ENCODE data around the gene RABGEF1. TPM values are rescaled to one million over a fixed set of nuclear protein-coding genes. Genes with fewer than 3 reads are reported as not detected.
A peak's percentile ranks its signal among the peaks of the same experiment; 100 is the strongest.
"Not testable (repeated sequence)": the region's sequence is repeated elsewhere in the genome, so short reads cannot be mapped to it uniquely, and the experiment has no call there.

The RABGEF1 gene
- polyA plus RNA-seq, 3 donors = 13.6 to 17.3 (median 17.1) TPM

DNA sequence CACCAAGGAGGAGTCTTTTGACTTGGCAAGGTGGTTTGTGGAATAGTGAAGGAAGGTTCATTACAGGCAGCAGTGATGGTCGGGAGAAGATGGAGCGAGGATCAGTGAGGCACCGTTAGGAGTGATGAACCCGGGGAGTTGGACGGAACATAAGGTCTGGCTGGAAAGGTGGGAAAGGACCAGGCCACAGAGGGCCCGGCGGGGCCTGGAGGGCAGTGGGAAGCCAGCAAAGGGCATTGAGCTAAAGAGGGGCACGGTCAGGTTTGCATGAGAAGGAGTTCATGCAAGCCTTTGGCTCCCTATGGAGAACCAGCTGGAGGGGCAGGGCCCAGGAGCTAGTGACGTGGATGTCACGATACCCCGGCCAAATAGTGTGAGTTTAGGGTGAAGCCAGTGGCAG is 46.2 kb upstream of the RABGEF1 start:
- Histone ChIP-seq H3K4me2 (replicated peaks; ENCODE audit: extremely low read depth, low read length, poor library complexity, severe bottlenecking) (no peak overlapping the region), H3K36me3 (replicated peaks in 1 of 2; ENCODE audit: control insufficient read depth in 1 of 2, insufficient read depth in 2 of 2, low read length in 2 of 2) (peaks cover 0 to 18% of the 10 kb centered on the region in 2 donors), H3K4me1 (ENCODE audit: control insufficient read depth in 1 of 2, insufficient read depth in 2 of 2, low read length in 2 of 2) (peaks cover 0 to 6% of the 10 kb centered on the region in 2 donors), H3K27ac (ENCODE audit: low read depth in 1 of 2, low read length in 2 of 2) (no peak overlapping the region), H4K20me1 (ENCODE audit: insufficient read depth, low read length) (peaks cover 9% of the 10 kb centered on the region), H3K27me3 (ENCODE audit: control insufficient read depth in 2 of 2, insufficient read depth in 2 of 2, low read length in 2 of 2) (no peaks in the 10 kb centered on the region), H3K9me3 (replicated peaks in 1 of 2; ENCODE audit: control insufficient read depth in 1 of 2, insufficient read depth in 1 of 2, low read length in 2 of 2) (no peaks in the 10 kb centered on the region), H3K4me3 (replicated peaks in 1 of 3; ENCODE audit: low read depth in 2 of 3, low read length in 3 of 3) (no peak overlapping the region), H2AFZ (ENCODE audit: insufficient read depth, low read depth, low read length, poor library complexity, severe bottlenecking) (no peak overlapping the region), H3K79me2 (ENCODE audit: insufficient read depth, low read length) (no peaks in the 10 kb centered on the region), H3K9ac (ENCODE audit: insufficient read depth, low read length, poor library complexity, severe bottlenecking) (no peak overlapping the region)
- Mint-ChIP-seq H3K4me3 (no peak overlapping the region), H3K27me3 (ENCODE audit: low read depth in 3 of 3) (peaks cover 0 to 4% (median 0%) of the 10 kb centered on the region in 3 donors), H3K36me3 (peaks cover 13 to 30% of the 10 kb centered on the region in 2 donors), H3K4me1 (no peaks in the 10 kb centered on the region), H3K27ac (peak overlapping the region in 1 of 7 donors; percentile 6), H3K9me3 (no peaks in the 10 kb centered on the region)
- 99% methylated on average over 11 of the region's 11 CpGs for WGBS (ENCODE audit: insufficient coverage)
- intact Hi-C loops (cut with micrococcal nuclease) = no loop called here
- DNase-seq = no peak
- TF ChIP-seq, protein P1, sequence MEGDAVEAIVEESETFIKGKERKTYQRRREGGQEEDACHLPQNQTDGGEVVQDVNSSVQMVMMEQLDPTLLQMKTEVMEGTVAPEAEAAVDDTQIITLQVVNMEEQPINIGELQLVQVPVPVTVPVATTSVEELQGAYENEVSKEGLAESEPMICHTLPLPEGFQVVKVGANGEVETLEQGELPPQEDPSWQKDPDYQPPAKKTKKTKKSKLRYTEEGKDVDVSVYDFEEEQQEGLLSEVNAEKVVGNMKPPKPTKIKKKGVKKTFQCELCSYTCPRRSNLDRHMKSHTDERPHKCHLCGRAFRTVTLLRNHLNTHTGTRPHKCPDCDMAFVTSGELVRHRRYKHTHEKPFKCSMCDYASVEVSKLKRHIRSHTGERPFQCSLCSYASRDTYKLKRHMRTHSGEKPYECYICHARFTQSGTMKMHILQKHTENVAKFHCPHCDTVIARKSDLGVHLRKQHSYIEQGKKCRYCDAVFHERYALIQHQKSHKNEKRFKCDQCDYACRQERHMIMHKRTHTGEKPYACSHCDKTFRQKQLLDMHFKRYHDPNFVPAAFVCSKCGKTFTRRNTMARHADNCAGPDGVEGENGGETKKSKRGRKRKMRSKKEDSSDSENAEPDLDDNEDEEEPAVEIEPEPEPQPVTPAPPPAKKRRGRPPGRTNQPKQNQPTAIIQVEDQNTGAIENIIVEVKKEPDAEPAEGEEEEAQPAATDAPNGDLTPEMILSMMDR (IDR thresholded peaks at IDR 0.05) = no peak

GRCh38 chr7:66695417-66695816 is 45.1 kb upstream of the RABGEF1 start:
- intact Hi-C loops (cut with micrococcal nuclease); H4K20me1 ChIP-seq (ENCODE audit: insufficient read depth, low read length); H3K4me1 ChIP-seq (ENCODE audit: control insufficient read depth in 1 of 2, insufficient read depth in 2 of 2, low read length in 2 of 2); H3K9me3 Mint-ChIP-seq; H2AFZ ChIP-seq (ENCODE audit: insufficient read depth, low read depth, low read length, poor library complexity, severe bottlenecking); H3K4me1 Mint-ChIP-seq; H3K27ac ChIP-seq (ENCODE audit: low read depth in 1 of 2, low read length in 2 of 2); H3K27me3 ChIP-seq (ENCODE audit: control insufficient read depth in 2 of 2, insufficient read depth in 2 of 2, low read length in 2 of 2); H3K9ac ChIP-seq (ENCODE audit: insufficient read depth, low read length, poor library complexity, severe bottlenecking); H3K4me2 ChIP-seq (replicated peaks; ENCODE audit: extremely low read depth, low read length, poor library complexity, severe bottlenecking); H3K4me3 ChIP-seq (replicated peaks in 1 of 3; ENCODE audit: low read depth in 2 of 3, low read length in 3 of 3); H3K79me2 ChIP-seq (ENCODE audit: insufficient read depth, low read length); DNase-seq; H3K27me3 Mint-ChIP-seq (ENCODE audit: low read depth in 3 of 3); H3K9me3 ChIP-seq (replicated peaks in 1 of 2; ENCODE audit: control insufficient read depth in 1 of 2, insufficient read depth in 1 of 2, low read length in 2 of 2): not testable (repeated sequence)
- Mint-ChIP-seq H3K36me3 (peaks cover 13 to 30% of the 10 kb centered on the region in 2 donors), H3K4me3 (peak overlapping the region in 1 of 2 donors; percentile 24), H3K27ac (peak overlapping the region in 3 of 7 donors; percentile 18 to 68 (median 63))
- H3K36me3 ChIP-seq (replicated peaks in 1 of 2; ENCODE audit: control insufficient read depth in 1 of 2, insufficient read depth in 2 of 2, low read length in 2 of 2) = peaks cover 0 to 18% of the 10 kb centered on the region in 2 donors
- WGBS (ENCODE audit: insufficient coverage) = 96% methylated on average over 7 of the region's 7 CpGs

DNA sequence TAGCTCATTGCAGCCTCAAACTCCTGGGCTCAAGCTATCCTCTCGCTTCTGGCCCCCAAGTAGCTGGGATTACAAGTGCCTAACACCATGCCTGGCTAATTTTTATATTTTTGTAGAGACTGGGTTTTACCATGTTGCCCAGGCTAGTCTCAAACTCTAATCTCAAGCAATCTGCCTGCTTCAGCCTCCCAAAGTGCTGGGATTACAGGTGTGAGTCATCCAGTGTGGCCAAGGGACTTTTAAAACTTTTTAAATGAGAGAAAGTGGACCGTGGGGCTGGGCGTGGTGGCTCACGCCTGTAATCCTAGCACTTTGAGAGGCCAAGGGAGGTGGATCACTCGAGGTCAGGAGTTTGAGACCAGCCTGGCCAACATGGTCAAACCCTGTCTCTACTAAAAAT is 44.4 kb upstream of the RABGEF1 start:
- H3K27me3 ChIP-seq (ENCODE audit: control insufficient read depth in 2 of 2, insufficient read depth in 2 of 2, low read length in 2 of 2); H4K20me1 ChIP-seq (ENCODE audit: insufficient read depth, low read length); H3K79me2 ChIP-seq (ENCODE audit: insufficient read depth, low read length); H3K9me3 ChIP-seq (replicated peaks in 1 of 2; ENCODE audit: control insufficient read depth in 1 of 2, insufficient read depth in 1 of 2, low read length in 2 of 2); H3K9me3 Mint-ChIP-seq; H3K4me1 ChIP-seq (ENCODE audit: control insufficient read depth in 1 of 2, insufficient read depth in 2 of 2, low read length in 2 of 2); H2AFZ ChIP-seq (ENCODE audit: insufficient read depth, low read depth, low read length, poor library complexity, severe bottlenecking); H3K9ac ChIP-seq (ENCODE audit: insufficient read depth, low read length, poor library complexity, severe bottlenecking); H3K4me3 ChIP-seq (replicated peaks in 1 of 3; ENCODE audit: low read depth in 2 of 3, low read length in 3 of 3); H3K4me3 Mint-ChIP-seq; H3K27ac Mint-ChIP-seq; intact Hi-C loops (cut with micrococcal nuclease); H3K4me1 Mint-ChIP-seq; H3K27ac ChIP-seq (ENCODE audit: low read depth in 1 of 2, low read length in 2 of 2); DNase-seq; H3K4me2 ChIP-seq (replicated peaks; ENCODE audit: extremely low read depth, low read length, poor library complexity, severe bottlenecking); H3K27me3 Mint-ChIP-seq (ENCODE audit: low read depth in 3 of 3): not testable (repeated sequence)
- peaks cover 0 to 18% of the 10 kb centered on the region in 2 donors for H3K36me3 ChIP-seq (replicated peaks in 1 of 2; ENCODE audit: control insufficient read depth in 1 of 2, insufficient read depth in 2 of 2, low read length in 2 of 2)
- 100% methylated on average over 2 of the region's 5 CpGs for WGBS (ENCODE audit: insufficient coverage)
- H3K36me3 Mint-ChIP-seq = peaks cover 13 to 30% of the 10 kb centered on the region in 2 donors
